HepG2 (cell line): Measurements from ENCODE around the gene FIZ1. TPM values are rescaled to one million over a fixed set of nuclear protein-coding genes. Genes with fewer than 3 reads are reported as not detected.

Experiments
- AHR ChIP-seq: IDR thresholded peaks from 2 replicates; pipeline ENCODE4 v1.6.1; 2018; ENCODE audit warnings: missing genetic modification reagents, missing compliant biosample characterization
- DNMT1 ChIP-seq: sonication (generic); formaldehyde crosslinking; IDR thresholded peaks from 2 replicates; pipeline ENCODE4 v1.5.1; 2020; ENCODE audit warnings: mild to moderate bottlenecking, missing genetic modification reagents
- ETV6 ChIP-seq: sonication (generic); formaldehyde crosslinking; conservative IDR thresholded peaks from 2 replicates; pipeline ENCODE4 v1.4.0; 2020; ENCODE audit warnings: missing genetic modification reagents
- GABPA ChIP-seq, 2 experiments: IDR thresholded peaks; 2 replicates each; pipeline ENCODE4 v1.6.1; 2011 to 2016; ENCODE audit warnings: low read depth in 2 of 2, low read length in 1 of 2, missing biosample characterization in 1 of 2, missing genetic modification characterization in 1 of 2
- HDAC2 ChIP-seq: sonication (generic); formaldehyde crosslinking; IDR thresholded peaks from 2 replicates; pipeline ENCODE4 v1.4.0; 2020; ENCODE audit warnings: missing genetic modification reagents
- HMG20A ChIP-seq: IDR thresholded peaks from 2 replicates; pipeline ENCODE4 v1.6.1; 2016; ENCODE audit warnings: borderline replicate concordance
- HOXA9 ChIP-seq: sonication (generic); formaldehyde crosslinking; IDR thresholded peaks from 2 replicates; pipeline ENCODE4 v1.8.1; 2022; ENCODE audit warnings: missing genetic modification reagents, mild to moderate bottlenecking, moderate library complexity, borderline replicate concordance
- KDM5B ChIP-seq: sonication (generic); formaldehyde crosslinking; IDR thresholded peaks from 2 replicates; pipeline ENCODE4 v1.4.0; 2020; ENCODE audit warnings: missing genetic modification reagents, mild to moderate bottlenecking, borderline replicate concordance
- SMAD3 ChIP-seq: sonication (generic); formaldehyde crosslinking; IDR thresholded peaks from 2 replicates; pipeline ENCODE4 v1.4.0; 2020; ENCODE audit warnings: missing genetic modification reagents
- TBX2 ChIP-seq: sonication (generic); formaldehyde crosslinking; IDR thresholded peaks from 2 replicates; pipeline ENCODE4 v1.5.0; 2020; ENCODE audit warnings: missing genetic modification reagents, mild to moderate bottlenecking, borderline replicate concordance
- XBP1 ChIP-seq: sonication (generic); formaldehyde crosslinking; IDR thresholded peaks from 2 replicates; pipeline ENCODE4 v1.5.0; 2020; ENCODE audit warnings: missing genetic modification reagents
- ZNF260 ChIP-seq: sonication (generic); formaldehyde crosslinking; IDR thresholded peaks from 2 replicates; pipeline ENCODE4 v1.4.0; 2020; ENCODE audit warnings: missing genetic modification reagents, low read depth, mild to moderate bottlenecking, borderline replicate concordance
- ZNF605 ChIP-seq: sonication (generic); formaldehyde crosslinking; IDR thresholded peaks from 2 replicates; pipeline ENCODE4 v1.8.0; 2022; ENCODE audit warnings: mild to moderate bottlenecking, missing genetic modification reagents
- ZNF616 ChIP-seq: sonication (generic); formaldehyde crosslinking; IDR thresholded peaks from 2 replicates; pipeline ENCODE4 v1.5.0; 2020; ENCODE audit warnings: low read depth, mild to moderate bottlenecking, missing genetic modification reagents
- ZNF709 ChIP-seq: sonication (generic); formaldehyde crosslinking; IDR thresholded peaks from 2 replicates; pipeline ENCODE4 v1.5.0; 2020; ENCODE audit warnings: mild to moderate bottlenecking, missing genetic modification reagents
- polyA plus RNA-seq, 8 experiments: library from polyadenylated mRNA; depleted of rRNA in 3 of 8; stranded (reverse) in 7 of 8; unstranded in 1 of 8; fragments of >200 nt; fragmentation: Illumina TruSeq in 4 of 8; extraction: Trizol in 4 of 8; gene quantifications; 2 replicates each; pipeline versions ENCODE4 v1.2.1 to v1.2.3, GENCODE V29; 2011 to 2016; ENCODE audit warnings: low read depth in 4 of 8, missing spikeins in 1 of 8, mixed read lengths in 1 of 8; ENCODE audit not compliant: insufficient read depth in 1 of 8
- total RNA-seq, 5 experiments: library from RNA; depleted of rRNA; stranded (reverse); fragments of >200 nt; fragmentation: Illumina TruSeq; extraction: Trizol; gene quantifications; 2 replicates each; pipeline ENCODE4 v1.2.3, GENCODE V29; 2016; ENCODE audit warnings: low read depth in 1 of 5
- TF ChIP-seq, protein P1 (sequence below): sonication (generic); formaldehyde crosslinking; IDR thresholded peaks from 2 replicates; pipeline ENCODE4 v1.4.0; 2020; ENCODE audit warnings: missing genetic modification reagents
- TF ChIP-seq, protein P2 (sequence below): sonication (generic); formaldehyde crosslinking; IDR thresholded peaks from 2 replicates; pipeline ENCODE4 v1.4.0; 2020; ENCODE audit warnings: missing genetic modification reagents, low read depth, mild to moderate bottlenecking, borderline replicate concordance
- TF ChIP-seq, protein P3 (sequence below): sonication (generic); formaldehyde crosslinking; IDR thresholded peaks from 2 replicates; pipeline ENCODE4 v1.4.0; 2020; ENCODE audit warnings: mild to moderate bottlenecking, low read depth, missing genetic modification reagents
- TF ChIP-seq, protein P4 (sequence below): sonication (generic); formaldehyde crosslinking; IDR thresholded peaks from 2 replicates; pipeline ENCODE4 v1.5.1; 2020; ENCODE audit warnings: missing genetic modification reagents, mild to moderate bottlenecking, borderline replicate concordance
- TF ChIP-seq, protein P5 (sequence below): sonication (generic); formaldehyde crosslinking; IDR thresholded peaks from 2 replicates; pipeline ENCODE4 v1.5.0; 2020; ENCODE audit warnings: missing genetic modification reagents, mild to moderate bottlenecking, borderline replicate concordance

Gene FIZ1
- total and polyA plus RNA-seq, 2 of the 13 experiments (the other 11 are each of a cell fraction or from before 2014, with no cell fraction given) = 3.6 to 5.9 TPM

DNA sequence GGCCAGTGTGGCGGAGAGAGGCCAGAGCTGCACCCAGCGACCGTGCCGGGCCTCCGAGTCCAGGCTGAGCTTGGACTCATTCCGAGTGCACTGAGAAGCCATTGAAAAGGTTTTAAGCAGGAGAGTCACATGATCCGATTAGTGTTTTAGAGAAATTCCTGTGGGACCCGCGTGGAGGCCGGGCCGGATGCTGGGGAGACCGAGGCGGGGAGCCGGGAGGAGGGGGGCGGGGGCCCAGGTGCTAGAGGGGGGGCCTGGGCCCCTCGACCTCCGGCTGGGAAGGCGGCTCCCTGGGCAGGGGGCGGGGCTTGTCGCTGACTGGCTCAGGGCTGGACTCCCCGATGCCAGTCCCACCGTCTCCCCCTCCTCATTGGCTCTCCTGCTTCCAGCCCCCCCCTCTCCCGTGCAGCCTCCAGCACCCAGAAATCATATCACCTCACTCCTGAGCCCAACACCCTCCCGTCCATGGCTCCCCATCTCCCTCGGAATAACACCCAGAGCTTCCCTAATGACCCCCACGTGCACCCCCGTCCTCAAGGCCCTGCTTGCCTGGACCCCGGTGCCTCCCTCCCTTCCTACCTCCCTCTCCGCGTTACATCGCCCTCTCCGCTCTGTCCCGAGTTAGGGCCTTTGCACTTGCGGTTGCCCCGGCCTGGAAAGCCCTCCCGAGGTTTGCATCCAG, 13.5 kb downstream of the FIZ1 start (continued):
- TF ChIP-seq, protein P1, sequence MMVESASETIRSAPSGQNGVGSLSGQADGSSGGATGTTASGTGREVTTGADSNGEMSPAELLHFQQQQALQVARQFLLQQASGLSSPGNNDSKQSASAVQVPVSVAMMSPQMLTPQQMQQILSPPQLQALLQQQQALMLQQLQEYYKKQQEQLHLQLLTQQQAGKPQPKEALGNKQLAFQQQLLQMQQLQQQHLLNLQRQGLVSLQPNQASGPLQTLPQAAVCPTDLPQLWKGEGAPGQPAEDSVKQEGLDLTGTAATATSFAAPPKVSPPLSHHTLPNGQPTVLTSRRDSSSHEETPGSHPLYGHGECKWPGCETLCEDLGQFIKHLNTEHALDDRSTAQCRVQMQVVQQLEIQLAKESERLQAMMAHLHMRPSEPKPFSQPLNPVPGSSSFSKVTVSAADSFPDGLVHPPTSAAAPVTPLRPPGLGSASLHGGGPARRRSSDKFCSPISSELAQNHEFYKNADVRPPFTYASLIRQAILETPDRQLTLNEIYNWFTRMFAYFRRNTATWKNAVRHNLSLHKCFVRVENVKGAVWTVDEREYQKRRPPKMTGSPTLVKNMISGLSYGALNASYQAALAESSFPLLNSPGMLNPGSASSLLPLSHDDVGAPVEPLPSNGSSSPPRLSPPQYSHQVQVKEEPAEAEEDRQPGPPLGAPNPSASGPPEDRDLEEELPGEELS (CRISPR knock-in tag) = 0 out of 2 replicates have a peak, but pooled peaks have one; percentile 12
- TF ChIP-seq, protein P2, sequence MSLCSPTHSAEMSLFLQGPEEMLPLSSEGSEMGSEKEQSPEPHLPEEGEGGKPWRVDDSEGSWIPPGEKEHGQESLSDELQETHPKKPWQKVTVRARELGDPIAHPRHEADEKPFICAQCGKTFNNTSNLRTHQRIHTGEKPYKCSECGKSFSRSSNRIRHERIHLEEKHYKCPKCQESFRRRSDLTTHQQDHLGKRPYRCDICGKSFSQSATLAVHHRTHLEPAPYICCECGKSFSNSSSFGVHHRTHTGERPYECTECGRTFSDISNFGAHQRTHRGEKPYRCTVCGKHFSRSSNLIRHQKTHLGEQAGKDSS (CRISPR knock-in tag) = no peak
- TF ChIP-seq HOXA9 = no peak
- no peak for TF ChIP-seq HMG20A (CRISPR knock-in tag)
- no peak for TF ChIP-seq ZNF709
- TF ChIP-seq XBP1 (CRISPR knock-in tag) = no peak
- no peak for TF ChIP-seq AHR
- TF ChIP-seq TBX2 = peak; percentile 22; the same call in 1 of the 2 replicates
- TF ChIP-seq GABPA (IDR thresholded peaks at IDR 0.05; ENCODE audit: low read depth, low read length) = peak; percentile 53
- peak; percentile 69 for TF ChIP-seq GABPA (CRISPR knock-in tag; IDR thresholded peaks at IDR 0.05; ENCODE audit: low read depth)
- TF ChIP-seq KDM5B (CRISPR knock-in tag) = peak; percentile 46; the same call in 1 of the 2 replicates
- no peak for TF ChIP-seq HDAC2 (CRISPR knock-in tag)
- TF ChIP-seq ETV6 (CRISPR knock-in tag) = no peak
- TF ChIP-seq ZNF616 (CRISPR knock-in tag) = no peak
- no peak for TF ChIP-seq SMAD3 (CRISPR knock-in tag)
- TF ChIP-seq DNMT1 (CRISPR knock-in tag) = no peak
- TF ChIP-seq, protein P3, sequence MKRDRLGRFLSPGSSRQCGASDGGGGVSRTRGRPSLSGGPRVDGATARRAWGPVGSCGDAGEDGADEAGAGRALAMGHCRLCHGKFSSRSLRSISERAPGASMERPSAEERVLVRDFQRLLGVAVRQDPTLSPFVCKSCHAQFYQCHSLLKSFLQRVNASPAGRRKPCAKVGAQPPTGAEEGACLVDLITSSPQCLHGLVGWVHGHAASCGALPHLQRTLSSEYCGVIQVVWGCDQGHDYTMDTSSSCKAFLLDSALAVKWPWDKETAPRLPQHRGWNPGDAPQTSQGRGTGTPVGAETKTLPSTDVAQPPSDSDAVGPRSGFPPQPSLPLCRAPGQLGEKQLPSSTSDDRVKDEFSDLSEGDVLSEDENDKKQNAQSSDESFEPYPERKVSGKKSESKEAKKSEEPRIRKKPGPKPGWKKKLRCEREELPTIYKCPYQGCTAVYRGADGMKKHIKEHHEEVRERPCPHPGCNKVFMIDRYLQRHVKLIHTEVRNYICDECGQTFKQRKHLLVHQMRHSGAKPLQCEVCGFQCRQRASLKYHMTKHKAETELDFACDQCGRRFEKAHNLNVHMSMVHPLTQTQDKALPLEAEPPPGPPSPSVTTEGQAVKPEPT (CRISPR knock-in tag) = no peak
- TF ChIP-seq, protein P4, sequence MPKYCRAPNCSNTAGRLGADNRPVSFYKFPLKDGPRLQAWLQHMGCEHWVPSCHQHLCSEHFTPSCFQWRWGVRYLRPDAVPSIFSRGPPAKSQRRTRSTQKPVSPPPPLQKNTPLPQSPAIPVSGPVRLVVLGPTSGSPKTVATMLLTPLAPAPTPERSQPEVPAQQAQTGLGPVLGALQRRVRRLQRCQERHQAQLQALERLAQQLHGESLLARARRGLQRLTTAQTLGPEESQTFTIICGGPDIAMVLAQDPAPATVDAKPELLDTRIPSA (CRISPR knock-in tag) = no peak
- TF ChIP-seq, protein P5, sequence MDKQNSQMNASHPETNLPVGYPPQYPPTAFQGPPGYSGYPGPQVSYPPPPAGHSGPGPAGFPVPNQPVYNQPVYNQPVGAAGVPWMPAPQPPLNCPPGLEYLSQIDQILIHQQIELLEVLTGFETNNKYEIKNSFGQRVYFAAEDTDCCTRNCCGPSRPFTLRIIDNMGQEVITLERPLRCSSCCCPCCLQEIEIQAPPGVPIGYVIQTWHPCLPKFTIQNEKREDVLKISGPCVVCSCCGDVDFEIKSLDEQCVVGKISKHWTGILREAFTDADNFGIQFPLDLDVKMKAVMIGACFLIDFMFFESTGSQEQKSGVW (CRISPR knock-in tag) = no peak
- no peak for TF ChIP-seq ZNF605
- no peak for TF ChIP-seq ZNF260
